Sigmoid colon (tissue), 4 donors: ENCODE data around the gene TENM3.

Experiments
- EP300 ChIP-seq, 4 donors: sonication (generic); formaldehyde crosslinking; IDR thresholded peaks; one replicate each; pipeline ENCODE4 v1.6.1; 2017; ENCODE audit warnings: antibody characterized with exemption in 4 of 4
- POLR2A ChIP-seq, 2 donors: fragments of 450-650 bp; IDR thresholded peaks; one replicate each; pipeline ENCODE4 v1.6.1; 2016; ENCODE audit warnings: antibody characterized with exemption in 2 of 2, mild to moderate bottlenecking in 2 of 2, moderate library complexity in 2 of 2
- POLR2AphosphoS5 ChIP-seq, 4 donors: sonication (generic); formaldehyde crosslinking; IDR thresholded peaks; one replicate each; pipeline ENCODE4 v1.6.1; 2017; ENCODE audit warnings: antibody characterized with exemption in 4 of 4
- TF ChIP-seq, protein P1 (sequence below), 4 experiments: fragments of 450-650 bp in 3 of 4; fragments of 200-600 bp in 1 of 4; IDR thresholded peaks; one replicate each; pipeline ENCODE4 v1.5.1; 2016 to 2019; ENCODE audit warnings: antibody characterized with exemption in 4 of 4, mild to moderate bottlenecking in 3 of 4, moderate library complexity in 2 of 4

DNA sequence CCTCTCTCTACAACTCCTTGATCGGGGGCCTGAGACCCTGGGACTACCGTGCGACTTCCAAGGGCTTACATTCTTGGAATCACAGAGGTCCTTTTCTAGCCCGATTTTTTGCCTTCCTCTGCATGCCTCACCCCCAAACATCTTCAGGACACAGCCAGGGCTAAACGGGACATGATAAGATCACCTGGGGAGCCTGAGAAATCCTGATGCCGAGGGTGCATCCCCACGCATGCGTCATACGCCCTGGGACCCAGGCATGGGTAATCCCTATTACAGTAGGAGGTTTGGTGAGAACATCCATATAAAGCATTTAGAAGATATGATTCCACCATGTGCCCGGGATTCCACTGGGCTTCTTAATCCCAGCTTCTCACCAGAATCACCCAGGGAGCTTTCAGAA, 596.9 kb downstream of the TENM3 start:
- TF ChIP-seq, protein P1, sequence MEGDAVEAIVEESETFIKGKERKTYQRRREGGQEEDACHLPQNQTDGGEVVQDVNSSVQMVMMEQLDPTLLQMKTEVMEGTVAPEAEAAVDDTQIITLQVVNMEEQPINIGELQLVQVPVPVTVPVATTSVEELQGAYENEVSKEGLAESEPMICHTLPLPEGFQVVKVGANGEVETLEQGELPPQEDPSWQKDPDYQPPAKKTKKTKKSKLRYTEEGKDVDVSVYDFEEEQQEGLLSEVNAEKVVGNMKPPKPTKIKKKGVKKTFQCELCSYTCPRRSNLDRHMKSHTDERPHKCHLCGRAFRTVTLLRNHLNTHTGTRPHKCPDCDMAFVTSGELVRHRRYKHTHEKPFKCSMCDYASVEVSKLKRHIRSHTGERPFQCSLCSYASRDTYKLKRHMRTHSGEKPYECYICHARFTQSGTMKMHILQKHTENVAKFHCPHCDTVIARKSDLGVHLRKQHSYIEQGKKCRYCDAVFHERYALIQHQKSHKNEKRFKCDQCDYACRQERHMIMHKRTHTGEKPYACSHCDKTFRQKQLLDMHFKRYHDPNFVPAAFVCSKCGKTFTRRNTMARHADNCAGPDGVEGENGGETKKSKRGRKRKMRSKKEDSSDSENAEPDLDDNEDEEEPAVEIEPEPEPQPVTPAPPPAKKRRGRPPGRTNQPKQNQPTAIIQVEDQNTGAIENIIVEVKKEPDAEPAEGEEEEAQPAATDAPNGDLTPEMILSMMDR (IDR thresholded peaks at IDR 0.05): no peak
- TF ChIP-seq EP300 (IDR thresholded peaks at IDR 0.05): no peak
- no peak for TF ChIP-seq POLR2A (IDR thresholded peaks at IDR 0.05)
- no peak for TF ChIP-seq POLR2AphosphoS5 (IDR thresholded peaks at IDR 0.05)
